Heart left ventricle (tissue), 16 donors: ENCODE results near the gene WNK3. TPM values are rescaled to one million over a fixed set of nuclear protein-coding genes. Genes with fewer than 3 reads are reported as not detected.

Experiments
- ATAC-seq, 4 donors: fragments of 200-7000 bp; cut with Tn5 transposase; one replicate each; pipeline ENCODE4 v1.9.1; 2020 to 2022; ENCODE audit warnings: moderate library complexity in 4 of 4, mild to moderate bottlenecking in 3 of 4, moderate number of reproducible peaks in 1 of 4
- DNase-seq, 5 donors: peaks; one replicate each; pipeline ENCODE4 v3.0.0-alpha.2; 2020
- H3K27ac ChIP-seq, 12 donors: fragments of 200-600 bp; sonication (generic) in 4 of 12; one replicate each; pipeline versions ENCODE4 v1.5.0 to v1.8.0; 2016 to 2022; ENCODE audit warnings: mild to moderate bottlenecking in 2 of 12
- H3K27me3 ChIP-seq, 9 donors: fragments of 200-600 bp; sonication (generic) in 2 of 9; one replicate each; pipeline versions ENCODE4 v1.5.1 to v1.8.0; 2016 to 2022; ENCODE audit warnings: mild to moderate bottlenecking in 3 of 9
- H3K36me3 ChIP-seq, 9 donors: fragments of 200-600 bp; sonication (generic) in 2 of 9; one replicate each; pipeline versions ENCODE4 v1.5.0 to v1.8.0; 2018 to 2022; ENCODE audit warnings: mild to moderate bottlenecking in 2 of 9
- H3K4me1 ChIP-seq, 12 donors: fragments of 200-600 bp; sonication (generic) in 4 of 12; one replicate each; pipeline versions ENCODE4 v1.5.0 to v1.8.0; 2016 to 2022; ENCODE audit warnings: mild to moderate bottlenecking in 3 of 12
- H3K4me3 ChIP-seq, 12 donors: fragments of 200-600 bp; sonication (generic) in 4 of 12; one replicate each; pipeline versions ENCODE4 v1.5.0 to v1.8.0; 2017 to 2022; ENCODE audit warnings: mild to moderate bottlenecking in 9 of 12, moderate library complexity in 4 of 12
- H3K9me3 ChIP-seq, 12 donors: fragments of 200-600 bp; sonication (generic) in 4 of 12; one replicate each; pipeline versions ENCODE4 v1.5.0 to v1.8.0; 2016 to 2022; ENCODE audit warnings: mild to moderate bottlenecking in 1 of 12
- POLR2A ChIP-seq, 2 donors: fragments of 450-650 bp; IDR thresholded peaks; one replicate each; pipeline ENCODE4 v1.6.1; 2017; ENCODE audit warnings: antibody characterized with exemption in 2 of 2, mild to moderate bottlenecking in 2 of 2, moderate library complexity in 2 of 2
- WGBS, 4 donors: extraction: QIAGEN DNeasy Blood & Tissue Kit in 2 of 4; methylation state at CpG; one replicate each; pipeline versions ENCODE4 v1.1.5 to v1.1.7; 2013 to 2018; 5-methylcytosine and 5-hydroxymethylcytosine counted together
- intact Hi-C, 10 donors: fragments of 100-400 bp; cut with DNase I; formaldehyde crosslinking; loops; one replicate each; pipeline versions ENCODE4 v1.11.1 to v1.14.2; 2022
- polyA plus RNA-seq, 2 donors: library from polyadenylated mRNA; stranded (reverse); fragments of 200-250 nt; gene quantifications; one replicate each; pipeline ENCODE4 v1.2.3, GENCODE V29; 2013
- total RNA-seq, 9 donors: library from RNA; depleted of rRNA in 2 of 9; stranded (reverse); fragments of >200 nt in 2 of 9; fragmentation: NEBNext Ultra II Directional in 3 of 9; extraction: Animal tissue kit (Norgen Biotek cat#: 25700) in 3 of 9; gene quantifications; one replicate each; pipeline versions ENCODE4 v1.1.0 to v1.2.4, GENCODE V29; 2016 to 2023
- TF ChIP-seq, protein P1 (sequence below), 12 donors: fragments of 200-600 bp; sonication (generic) in 4 of 12; IDR thresholded peaks; one replicate each; pipeline versions ENCODE4 v1.5.0 to v1.8.0; 2018 to 2022; ENCODE audit warnings: antibody characterized with exemption in 12 of 12, mild to moderate bottlenecking in 5 of 12
- donor health status: ischemic (EF 13 %, LVEDD 7.1; RV severe dilation, severe dysfunction).
- donor health status: healthy with polysubstance abuse.
- donor health status: DM: no; HTN: yes; CAD: no.
- donor health status: DM: no; HTN: no; CAD: no.
- donor health status: ischemic (EF 25% LVEDD 6.9; RV normal size, moderate dysfunction).
- donor health status: ischemic (EF 25% LVEDD 5.7; RV mildly dilated, moderate dysfunction).
- donor health status: healthy.
- donor health status: DM: yes; HTN: yes; CAD: no.
- donor health status: ischemic (EF 35%, LVEDD 5.7; RV mildly dilated, moderate dysfunction).
- donor health status: nonischemic (EF 11% LVEDD 7.7; RV severe dilation, severe dysfunction).
- donor health status: DM: yes; HTN: yes; CAD: no.
- donor health status: PGD.
- donor health status: ischemic (EF 29% LVEDD 5.4; RV normal size, mild dysfunction).
- donor health status: nonischemic (EF 23%, LVEDD 6.1; RV moderate dilation, normal function).

WNK3 gene
- total and polyA plus RNA-seq, 11 donors, result 0.19 to 2.1 (median 0.67) TPM

- H3K36me3 ChIP-seq, result no peaks in the 10 kb centered on the region
- H3K4me1 ChIP-seq, result no peaks in the 10 kb centered on the region
- intact Hi-C loops, result no loop called here
- TF ChIP-seq, protein P1, sequence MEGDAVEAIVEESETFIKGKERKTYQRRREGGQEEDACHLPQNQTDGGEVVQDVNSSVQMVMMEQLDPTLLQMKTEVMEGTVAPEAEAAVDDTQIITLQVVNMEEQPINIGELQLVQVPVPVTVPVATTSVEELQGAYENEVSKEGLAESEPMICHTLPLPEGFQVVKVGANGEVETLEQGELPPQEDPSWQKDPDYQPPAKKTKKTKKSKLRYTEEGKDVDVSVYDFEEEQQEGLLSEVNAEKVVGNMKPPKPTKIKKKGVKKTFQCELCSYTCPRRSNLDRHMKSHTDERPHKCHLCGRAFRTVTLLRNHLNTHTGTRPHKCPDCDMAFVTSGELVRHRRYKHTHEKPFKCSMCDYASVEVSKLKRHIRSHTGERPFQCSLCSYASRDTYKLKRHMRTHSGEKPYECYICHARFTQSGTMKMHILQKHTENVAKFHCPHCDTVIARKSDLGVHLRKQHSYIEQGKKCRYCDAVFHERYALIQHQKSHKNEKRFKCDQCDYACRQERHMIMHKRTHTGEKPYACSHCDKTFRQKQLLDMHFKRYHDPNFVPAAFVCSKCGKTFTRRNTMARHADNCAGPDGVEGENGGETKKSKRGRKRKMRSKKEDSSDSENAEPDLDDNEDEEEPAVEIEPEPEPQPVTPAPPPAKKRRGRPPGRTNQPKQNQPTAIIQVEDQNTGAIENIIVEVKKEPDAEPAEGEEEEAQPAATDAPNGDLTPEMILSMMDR (IDR thresholded peaks at IDR 0.05), result no peak
- TF ChIP-seq POLR2A (IDR thresholded peaks at IDR 0.05), result no peak
- H3K27me3 ChIP-seq, result peaks cover 0 to 29% (median 0%) of the 10 kb centered on the region in 9 donors
- no peak for DNase-seq
- no peaks in the 10 kb centered on the region for H3K9me3 ChIP-seq
- ATAC-seq, result no peak
- H3K27ac ChIP-seq, result no peak overlapping the region
- no peak overlapping the region for H3K4me3 ChIP-seq
Observed at GRCh38 chrX:54288277-54288676, 69.6 kb downstream of the WNK3 start.

DNA sequence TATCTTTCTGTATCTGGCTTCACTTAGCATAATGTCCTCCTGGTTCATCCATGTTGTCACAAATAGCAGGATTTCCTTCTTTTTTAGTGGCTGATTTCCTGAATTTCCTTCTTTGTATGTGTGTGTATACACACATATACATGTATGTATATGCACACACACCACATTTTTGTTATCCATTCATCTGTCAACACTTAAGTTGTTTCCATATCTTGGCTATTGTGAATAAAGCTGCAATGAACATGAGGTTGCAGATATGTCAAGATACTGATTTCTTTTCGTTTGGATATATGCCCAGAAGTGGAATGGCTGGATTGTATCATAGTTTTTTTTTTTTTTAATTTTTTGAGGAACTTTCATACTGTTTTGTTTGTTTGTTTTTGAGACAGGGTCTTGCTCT is 76.2 kb downstream of the WNK3 start:
- H3K27me3 ChIP-seq, result peaks cover 0 to 7% (median 0%) of the 10 kb centered on the region in 9 donors
- H3K27ac ChIP-seq, result no peak overlapping the region
- DNase-seq (no peak), ATAC-seq (no peak)
- H3K9me3 ChIP-seq, result peaks cover 0 to 9% (median 0%) of the 10 kb centered on the region in 12 donors
- intact Hi-C loops, result no loop called here
- 25 to 38% (median 28%) methylated on average over 1 of the region's 1 CpG for WGBS, 4 donors
- H3K36me3 ChIP-seq, result no peaks in the 10 kb centered on the region
- no peak for TF ChIP-seq POLR2A (IDR thresholded peaks at IDR 0.05)
- TF ChIP-seq, protein P1 (IDR thresholded peaks at IDR 0.05), result no peak
- no peak overlapping the region for H3K4me3 ChIP-seq
- H3K4me1 ChIP-seq, result no peaks in the 10 kb centered on the region

GRCh38 chrX:54280466-54280865 is 77.4 kb downstream of the WNK3 start:
- Histone ChIP-seq H3K4me3 (no peak overlapping the region), H3K9me3 (peaks cover 0 to 9% (median 0%) of the 10 kb centered on the region in 12 donors), H3K36me3 (no peaks in the 10 kb centered on the region), H3K27ac (no peak overlapping the region), H3K4me1 (no peaks in the 10 kb centered on the region), H3K27me3 (peaks cover 0 to 6% (median 0%) of the 10 kb centered on the region in 9 donors)
- intact Hi-C loops, result no loop called here
- TF ChIP-seq, protein P1 (IDR thresholded peaks at IDR 0.05), result no peak
- TF ChIP-seq POLR2A (IDR thresholded peaks at IDR 0.05), result no peak
- WGBS, 4 donors, result 47 to 97% (median 81%) methylated on average over 1 of the region's 1 CpG
- DNase-seq (no peak), ATAC-seq (no peak)

DNA sequence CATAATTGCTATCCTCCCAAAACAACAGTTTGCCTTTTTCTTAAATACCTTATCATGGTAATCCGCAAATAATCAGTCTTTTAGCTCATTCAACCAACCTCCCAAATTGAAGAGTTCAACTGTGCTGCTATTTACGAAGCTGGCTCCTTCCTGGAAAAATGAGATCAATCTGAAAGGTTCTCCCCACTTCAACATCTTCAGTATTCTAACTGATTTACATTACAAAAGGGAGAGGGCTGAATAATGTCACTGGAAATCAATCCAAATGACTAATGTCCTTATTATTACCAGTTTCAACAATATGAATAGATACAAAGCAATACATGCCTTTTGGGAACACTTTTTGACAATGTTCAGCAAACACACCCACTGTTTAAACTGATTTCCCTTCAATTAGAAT is 86.2 kb downstream of the WNK3 start:
- no peak overlapping the region for H3K27ac ChIP-seq
- H3K27me3 ChIP-seq, result peaks cover 0 to 10% (median 0%) of the 10 kb centered on the region in 9 donors
- ATAC-seq (no peak), DNase-seq (no peak)
- H3K36me3 ChIP-seq, result no peaks in the 10 kb centered on the region
- H3K9me3 ChIP-seq, result no peaks in the 10 kb centered on the region
- intact Hi-C loops, result no loop called here
- TF ChIP-seq, protein P1 (IDR thresholded peaks at IDR 0.05), result no peak
- TF ChIP-seq POLR2A (IDR thresholded peaks at IDR 0.05), result no peak
- no peaks in the 10 kb centered on the region for H3K4me1 ChIP-seq
- 67 to 93% (median 83%) methylated on average over 2 of the region's 2 CpGs for WGBS, 4 donors
- no peak overlapping the region for H3K4me3 ChIP-seq
